Measurements from ENCODE around the gene DHRS3. TPM values are rescaled to one million over a fixed set of nuclear protein-coding genes. Genes with fewer than 3 reads are reported as not detected.

Gene DHRS3
- total and polyA plus RNA-seq, 2 of the 13 experiments (the other 11 are each of a cell fraction or from before 2014, with no cell fraction given): 48.5 to 90.5 TPM

- TF ChIP-seq HIC2 (CRISPR knock-in tag; IDR thresholded peaks at IDR 0.05; ENCODE audit: low read depth): no peak
Measured at GRCh38 chr1:12597792-12598191, 20.2 kb downstream of the DHRS3 start (continued).

- H3K79me2 ChIP-seq (ENCODE audit: insufficient read depth, low read length): peaks cover 83% of the 10 kb centered on the region
- FAIRE-seq: no peak
- TF ChIP-seq AGO1 (IDR thresholded peaks at IDR 0.05; ENCODE audit: low read depth, low read length, poor library complexity, severe bottlenecking): peak; percentile 52
- no peak for TF ChIP-seq ZBTB3 (CRISPR knock-in tag; IDR thresholded peaks at IDR 0.05; ENCODE audit: borderline replicate concordance, low read depth)
- TF ChIP-seq, protein P1, sequence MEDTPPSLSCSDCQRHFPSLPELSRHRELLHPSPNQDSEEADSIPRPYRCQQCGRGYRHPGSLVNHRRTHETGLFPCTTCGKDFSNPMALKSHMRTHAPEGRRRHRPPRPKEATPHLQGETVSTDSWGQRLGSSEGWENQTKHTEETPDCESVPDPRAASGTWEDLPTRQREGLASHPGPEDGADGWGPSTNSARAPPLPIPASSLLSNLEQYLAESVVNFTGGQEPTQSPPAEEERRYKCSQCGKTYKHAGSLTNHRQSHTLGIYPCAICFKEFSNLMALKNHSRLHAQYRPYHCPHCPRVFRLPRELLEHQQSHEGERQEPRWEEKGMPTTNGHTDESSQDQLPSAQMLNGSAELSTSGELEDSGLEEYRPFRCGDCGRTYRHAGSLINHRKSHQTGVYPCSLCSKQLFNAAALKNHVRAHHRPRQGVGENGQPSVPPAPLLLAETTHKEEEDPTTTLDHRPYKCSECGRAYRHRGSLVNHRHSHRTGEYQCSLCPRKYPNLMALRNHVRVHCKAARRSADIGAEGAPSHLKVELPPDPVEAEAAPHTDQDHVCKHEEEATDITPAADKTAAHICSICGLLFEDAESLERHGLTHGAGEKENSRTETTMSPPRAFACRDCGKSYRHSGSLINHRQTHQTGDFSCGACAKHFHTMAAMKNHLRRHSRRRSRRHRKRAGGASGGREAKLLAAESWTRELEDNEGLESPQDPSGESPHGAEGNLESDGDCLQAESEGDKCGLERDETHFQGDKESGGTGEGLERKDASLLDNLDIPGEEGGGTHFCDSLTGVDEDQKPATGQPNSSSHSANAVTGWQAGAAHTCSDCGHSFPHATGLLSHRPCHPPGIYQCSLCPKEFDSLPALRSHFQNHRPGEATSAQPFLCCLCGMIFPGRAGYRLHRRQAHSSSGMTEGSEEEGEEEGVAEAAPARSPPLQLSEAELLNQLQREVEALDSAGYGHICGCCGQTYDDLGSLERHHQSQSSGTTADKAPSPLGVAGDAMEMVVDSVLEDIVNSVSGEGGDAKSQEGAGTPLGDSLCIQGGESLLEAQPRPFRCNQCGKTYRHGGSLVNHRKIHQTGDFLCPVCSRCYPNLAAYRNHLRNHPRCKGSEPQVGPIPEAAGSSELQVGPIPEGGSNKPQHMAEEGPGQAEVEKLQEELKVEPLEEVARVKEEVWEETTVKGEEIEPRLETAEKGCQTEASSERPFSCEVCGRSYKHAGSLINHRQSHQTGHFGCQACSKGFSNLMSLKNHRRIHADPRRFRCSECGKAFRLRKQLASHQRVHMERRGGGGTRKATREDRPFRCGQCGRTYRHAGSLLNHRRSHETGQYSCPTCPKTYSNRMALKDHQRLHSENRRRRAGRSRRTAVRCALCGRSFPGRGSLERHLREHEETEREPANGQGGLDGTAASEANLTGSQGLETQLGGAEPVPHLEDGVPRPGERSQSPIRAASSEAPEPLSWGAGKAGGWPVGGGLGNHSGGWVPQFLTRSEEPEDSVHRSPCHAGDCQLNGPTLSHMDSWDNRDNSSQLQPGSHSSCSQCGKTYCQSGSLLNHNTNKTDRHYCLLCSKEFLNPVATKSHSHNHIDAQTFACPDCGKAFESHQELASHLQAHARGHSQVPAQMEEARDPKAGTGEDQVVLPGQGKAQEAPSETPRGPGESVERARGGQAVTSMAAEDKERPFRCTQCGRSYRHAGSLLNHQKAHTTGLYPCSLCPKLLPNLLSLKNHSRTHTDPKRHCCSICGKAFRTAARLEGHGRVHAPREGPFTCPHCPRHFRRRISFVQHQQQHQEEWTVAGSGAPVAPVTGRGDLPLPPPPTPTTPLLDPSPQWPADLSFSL (CRISPR knock-in tag; IDR thresholded peaks at IDR 0.05): no peak
- TF ChIP-seq AGO2 (optimal IDR thresholded peaks at IDR 0.05; ENCODE audit: low read depth, low read length): peak; percentile 95
- no peak for TF ChIP-seq MED1 (CRISPR knock-in tag; IDR thresholded peaks at IDR 0.05)
- TF ChIP-seq RBFOX2 (IDR thresholded peaks at IDR 0.05; ENCODE audit: low read depth, low read length): peak; percentile 61
- peak; percentile 98 for TF ChIP-seq ZNF768 (CRISPR knock-in tag; IDR thresholded peaks at IDR 0.05)
- TF ChIP-seq KMT2A (CRISPR knock-in tag; IDR thresholded peaks at IDR 0.05): no peak
- TF ChIP-seq ZMYM3 (CRISPR knock-in tag; IDR thresholded peaks at IDR 0.05): peak; percentile 42; the same call in 1 of the 2 replicates
- peak; percentile 93 for TF ChIP-seq ZBTB33 (CRISPR knock-in tag; IDR thresholded peaks at IDR 0.05)
Measured at GRCh38 chr1:12596007-12596821, 21.8 kb downstream of the DHRS3 start.

More at GRCh38 chr1:12596007-12596821, 21.8 kb downstream of the DHRS3 start:
- Histone ChIP-seq H3K4me2 (ENCODE audit: low read depth, low read length) (no peak overlapping the region), H4K20me1 (ENCODE audit: insufficient read depth, low read length) (peaks cover 88% of the 10 kb centered on the region), H3K9me3 (ENCODE audit: low read length) (no peaks in the 10 kb centered on the region), H3K27me3 (ENCODE audit: control insufficient read depth in 1 of 2, insufficient read depth in 2 of 2, low read length in 2 of 2) (no peaks in the 10 kb centered on the region), H3K27ac (ENCODE audit: extremely low read length, insufficient read depth, low read length) (no peak overlapping the region), H2AFZ (ENCODE audit: low read length) (no peak overlapping the region), H3K9ac (ENCODE audit: insufficient read depth, low read depth, low read length) (no peak overlapping the region), H3K4me3 (replicated peaks in 1 of 3; ENCODE audit: insufficient read depth in 1 of 3, low read depth in 2 of 3, low read length in 3 of 3) (no peak overlapping the region), H3K4me1 (ENCODE audit: insufficient read depth, low read length) (peaks cover 76% of the 10 kb centered on the region), H3K36me3 (replicated peaks in 1 of 2; ENCODE audit: control insufficient read depth in 1 of 2, insufficient read depth in 2 of 2, low read length in 2 of 2) (peaks cover 10 to 71% of the 10 kb centered on the region in 2 experiments)
- CTCF ChIA-PET (ENCODE audit: low intra/inter-chr PET ratio, low total read pairs): no interaction called here
- in situ Hi-C loops (cut with HindIII; ENCODE audit: extremely low pct_ligation_motif_present, low pct_unique_long_range_greater_than_20kb): no loop called here
- POLR2A ChIA-PET: interaction anchor here (17.4 kb wide), 1 partner anchor 21 kb away, joined by 357 read pairs; the partner anchor contains the start of gene DHRS3
- 97% methylated on average over 25 of the region's 39 CpGs for WGBS (ENCODE audit: low lambda C conversion rate)
- ATAC-seq: peak; percentile 12
- DNase-seq (ENCODE audit: low spot score): no peak
- BruUV-seq (replicated peaks): no TSS peak
- intact Hi-C loops (cut with micrococcal nuclease; ENCODE audit: unreplicated experiment): no loop called here
